ENCODE measurements around the gene HNRNPLL.

The HNRNPLL gene

GRCh38 chr2:38574278-38574677 is 28.4 kb downstream of the HNRNPLL start:
- Histone ChIP-seq H3K4me3 (replicated peaks; ENCODE audit: low read depth, low read length) (no peak overlapping the region), H3K36me3 (ENCODE audit: control insufficient read depth, insufficient read depth, low read length) (no peaks in the 10 kb centered on the region), H3K27me3 (replicated peaks; ENCODE audit: control insufficient read depth, insufficient read depth, low read length) (no peaks in the 10 kb centered on the region)
- TF ChIP-seq CTCF (IDR thresholded peaks at IDR 0.05; ENCODE audit: insufficient read depth, low read length, poor library complexity, severe bottlenecking) = no peak
- no peak for DNase-seq (ENCODE audit: extremely low read depth, insufficient read length)

- Histone ChIP-seq H3K27me3 (replicated peaks; ENCODE audit: control insufficient read depth, insufficient read depth, low read length) (no peaks in the 10 kb centered on the region), H3K4me3 (replicated peaks; ENCODE audit: low read depth, low read length) (no peak overlapping the region), H3K36me3 (ENCODE audit: control insufficient read depth, insufficient read depth, low read length) (no peaks in the 10 kb centered on the region)
- no peak for TF ChIP-seq CTCF (IDR thresholded peaks at IDR 0.05; ENCODE audit: insufficient read depth, low read length, poor library complexity, severe bottlenecking)
- no peak for DNase-seq (ENCODE audit: extremely low read depth, insufficient read length)
These were observed 30.6 kb downstream of the HNRNPLL start for GRCh38 chr2:38572167-38572566.

- H3K27me3 ChIP-seq (replicated peaks; ENCODE audit: control insufficient read depth, insufficient read depth, low read length) = no peaks in the 10 kb centered on the region
- H3K4me3 ChIP-seq (replicated peaks; ENCODE audit: low read depth, low read length) = no peak overlapping the region
- no peak for DNase-seq (ENCODE audit: extremely low read depth, insufficient read length)
- H3K36me3 ChIP-seq (ENCODE audit: control insufficient read depth, insufficient read depth, low read length) = no peaks in the 10 kb centered on the region
- no peak for TF ChIP-seq CTCF (IDR thresholded peaks at IDR 0.05; ENCODE audit: insufficient read depth, low read length, poor library complexity, severe bottlenecking)
These were observed 31.5 kb downstream of the HNRNPLL start for GRCh38 chr2:38571193-38571592.

- Histone ChIP-seq H3K4me3 (replicated peaks; ENCODE audit: low read depth, low read length) (no peak overlapping the region), H3K36me3 (ENCODE audit: control insufficient read depth, insufficient read depth, low read length) (no peaks in the 10 kb centered on the region), H3K27me3 (replicated peaks; ENCODE audit: control insufficient read depth, insufficient read depth, low read length) (no peaks in the 10 kb centered on the region)
- TF ChIP-seq CTCF (IDR thresholded peaks at IDR 0.05; ENCODE audit: insufficient read depth, low read length, poor library complexity, severe bottlenecking) = no peak
- DNase-seq (ENCODE audit: extremely low read depth, insufficient read length) = no peak
These were observed 33.8 kb downstream of the HNRNPLL start for GRCh38 chr2:38568724-38569436.

- DNase-seq (ENCODE audit: extremely low read depth, insufficient read length) = no peak
- Histone ChIP-seq H3K27me3 (replicated peaks; ENCODE audit: control insufficient read depth, insufficient read depth, low read length) (no peaks in the 10 kb centered on the region), H3K36me3 (ENCODE audit: control insufficient read depth, insufficient read depth, low read length) (no peaks in the 10 kb centered on the region), H3K4me3 (replicated peaks; ENCODE audit: low read depth, low read length) (no peak overlapping the region)
- TF ChIP-seq CTCF (IDR thresholded peaks at IDR 0.05; ENCODE audit: insufficient read depth, low read length, poor library complexity, severe bottlenecking) = no peak
These were observed 37.4 kb downstream of the HNRNPLL start for GRCh38 chr2:38565333-38565732.

GRCh38 chr2:38561691-38562090 is 41.0 kb downstream of the HNRNPLL start:
- no peak for TF ChIP-seq CTCF (IDR thresholded peaks at IDR 0.05; ENCODE audit: insufficient read depth, low read length, poor library complexity, severe bottlenecking)
- H3K36me3 ChIP-seq (ENCODE audit: control insufficient read depth, insufficient read depth, low read length) = no peaks in the 10 kb centered on the region
- DNase-seq (ENCODE audit: extremely low read depth, insufficient read length) = no peak
- no peak overlapping the region for H3K4me3 ChIP-seq (replicated peaks; ENCODE audit: low read depth, low read length)
- no peaks in the 10 kb centered on the region for H3K27me3 ChIP-seq (replicated peaks; ENCODE audit: control insufficient read depth, insufficient read depth, low read length)

Measured in GM06990 (cell line).